SHP77 (cell line): ENCODE measurements around the gene TTC16.

Source experiments
- DNase-seq, 2 experiments: peaks; one replicate each; lab custom pipeline; 2025; lab: John Stamatoyannopoulos, UW

Gene TTC16

GRCh38 chr9:127715470-127716337 lies at the start of gene TTC16, which contains the start of gene PTRH1:
TSS of gene TTC16 (plus strand) at chr9:127716079. CDS start at chr9:127716146, 67 bp downstream.
TSS of gene PTRH1 (minus strand) at chr9:127715663. CDS start at chr9:127715639, 24 bp downstream.
- DNase-seq = peak; percentile 91 to 96

- DNase-seq = no peak
Observed at GRCh38 chr9:127667127-127667844, 48.6 kb upstream of the TTC16 start.

GRCh38 chr9:127667906-127668305 lies 48.0 kb upstream of the TTC16 start:
- DNase-seq = no peak

- DNase-seq = no peak
Observed at GRCh38 chr9:127673234-127673633, 42.6 kb upstream of the TTC16 start.

GRCh38 chr9:127676638-127677037 lies 39.2 kb upstream of the TTC16 start:
- no peak for DNase-seq

GRCh38 chr9:127679506-127679905 lies 36.4 kb upstream of the TTC16 start:
- no peak for DNase-seq

- DNase-seq = no peak
Observed at GRCh38 chr9:127680226-127680625, 35.7 kb upstream of the TTC16 start.

- no peak for DNase-seq
Observed at GRCh38 chr9:127680846-127681245, 35.0 kb upstream of the TTC16 start.

GRCh38 chr9:127682351-127683136 lies 33.3 kb upstream of the TTC16 start:
- no peak for DNase-seq

GRCh38 chr9:127683723-127684122 lies 32.2 kb upstream of the TTC16 start:
- DNase-seq = no peak

GRCh38 chr9:127684576-127684975 lies 31.3 kb upstream of the TTC16 start:
- no peak for DNase-seq

- DNase-seq = peak in 1 of 2 experiments; percentile 6
Observed at GRCh38 chr9:127686461-127687393, 29.2 kb upstream of the TTC16 start.

GRCh38 chr9:127689329-127690000 lies 26.4 kb upstream of the TTC16 start:
- no peak for DNase-seq

GRCh38 chr9:127690735-127691134 lies 25.1 kb upstream of the TTC16 start:
- DNase-seq = no peak

- no peak for DNase-seq
Observed at GRCh38 chr9:127692071-127692470, 23.8 kb upstream of the TTC16 start.

GRCh38 chr9:127693143-127693542 lies 22.7 kb upstream of the TTC16 start:
- no peak for DNase-seq

GRCh38 chr9:127693697-127694096 lies 22.2 kb upstream of the TTC16 start:
- DNase-seq = no peak

- DNase-seq = no peak
Observed at GRCh38 chr9:127694890-127695720, 20.8 kb upstream of the TTC16 start.

GRCh38 chr9:127697575-127697974 lies 18.3 kb upstream of the TTC16 start:
- no peak for DNase-seq

GRCh38 chr9:127698386-127698785 lies 17.5 kb upstream of the TTC16 start:
- no peak for DNase-seq
